Erythroblast (primary cell): Measurements from ENCODE around the gene PCLO.
"Not testable (repeated sequence)": the region's sequence is repeated elsewhere in the genome, so short reads cannot be mapped to it uniquely, and the experiment has no call there.

Source experiments
- DNase-seq, 2 experiments: peaks; one replicate each; lab custom pipeline; 2025; lab: John Stamatoyannopoulos, UW
- GATA1 ChIP-seq: IDR thresholded peaks from 2 replicates; pipeline ENCODE4 v1.6.1; 2011; ENCODE audit warnings: low read depth, mild to moderate bottlenecking, control low read depth, low read length, moderate library complexity
- POLR2A ChIP-seq: IDR thresholded peaks from 2 replicates; pipeline ENCODE4 v1.6.1; 2011; ENCODE audit warnings: mild to moderate bottlenecking, low read length

PCLO gene

GRCh38 chr7:82726038-82726800 lies 436.5 kb downstream of the PCLO start:
- DNase-seq = no peak

GRCh38 chr7:82723411-82723810 lies 439.3 kb downstream of the PCLO start:
- DNase-seq = no peak
- TF ChIP-seq POLR2A (no peak), GATA1 (no peak)

More at GRCh38 chr7:82726038-82726800, 436.5 kb downstream of the PCLO start:
- no peak for TF ChIP-seq POLR2A

DNA sequence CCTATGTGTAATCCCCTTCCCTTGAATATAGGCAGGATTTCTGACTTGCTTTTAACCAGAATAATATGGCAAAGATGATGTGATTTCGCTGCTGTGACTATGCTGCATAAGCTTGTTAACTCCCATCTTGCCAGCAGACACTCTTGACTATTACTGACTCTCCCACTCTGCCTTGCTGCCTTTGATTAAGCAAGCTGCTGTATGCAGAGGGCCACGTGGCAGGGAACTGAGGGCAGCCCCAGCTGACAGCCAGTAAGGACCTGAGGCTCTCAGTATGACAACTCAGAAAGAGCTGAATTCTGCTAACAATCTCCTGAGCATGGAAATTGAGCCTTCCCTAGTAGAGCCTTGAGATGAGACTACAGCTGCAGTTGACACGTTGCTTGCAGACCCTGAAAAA lies 439.7 kb downstream of the PCLO start:
- DNase-seq = no peak
- TF ChIP-seq POLR2A (no peak), GATA1 (no peak)

DNA sequence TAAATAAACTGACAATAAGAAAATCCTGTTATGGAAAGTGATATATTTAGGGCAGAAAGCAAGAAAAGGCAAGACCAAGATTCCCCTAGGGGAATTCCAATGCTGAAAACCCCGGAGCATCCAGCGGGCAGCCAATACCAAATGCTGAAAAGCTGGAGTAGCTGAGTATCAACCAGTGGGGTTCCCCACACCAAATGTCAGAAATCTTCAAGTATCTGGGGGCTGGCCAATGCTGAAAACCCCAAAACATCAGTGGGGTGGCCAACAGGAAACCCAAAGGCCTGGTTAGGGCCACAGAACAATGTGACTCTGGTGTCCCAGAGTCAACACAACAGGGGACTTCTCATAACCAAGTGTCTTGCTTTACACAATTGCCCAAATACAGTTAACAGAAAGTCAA lies 447.3 kb downstream of the PCLO start:
- no peak for TF ChIP-seq GATA1
- TF ChIP-seq POLR2A = no peak
- no peak for DNase-seq

DNA sequence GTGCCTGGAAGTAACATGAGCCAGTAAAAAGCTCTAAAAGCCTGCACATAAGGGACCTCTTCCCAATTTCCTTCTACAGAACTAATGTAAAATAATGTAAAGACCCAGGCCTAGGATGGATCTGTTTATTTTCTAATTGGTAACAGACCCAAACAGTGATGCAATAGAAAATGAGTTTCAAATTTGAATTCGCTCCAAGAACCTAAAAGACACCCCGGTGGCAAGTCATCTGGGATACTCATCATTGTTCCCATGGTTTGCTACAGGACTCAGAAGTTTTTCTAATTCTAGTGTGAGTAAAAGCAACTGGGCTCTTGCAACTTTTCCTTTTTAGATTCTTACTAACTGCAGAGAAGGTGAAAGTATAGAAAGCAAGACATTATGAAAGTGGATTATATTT lies 447.8 kb downstream of the PCLO start:
- TF ChIP-seq GATA1 = no peak
- no peak for TF ChIP-seq POLR2A
- DNase-seq = no peak

DNA sequence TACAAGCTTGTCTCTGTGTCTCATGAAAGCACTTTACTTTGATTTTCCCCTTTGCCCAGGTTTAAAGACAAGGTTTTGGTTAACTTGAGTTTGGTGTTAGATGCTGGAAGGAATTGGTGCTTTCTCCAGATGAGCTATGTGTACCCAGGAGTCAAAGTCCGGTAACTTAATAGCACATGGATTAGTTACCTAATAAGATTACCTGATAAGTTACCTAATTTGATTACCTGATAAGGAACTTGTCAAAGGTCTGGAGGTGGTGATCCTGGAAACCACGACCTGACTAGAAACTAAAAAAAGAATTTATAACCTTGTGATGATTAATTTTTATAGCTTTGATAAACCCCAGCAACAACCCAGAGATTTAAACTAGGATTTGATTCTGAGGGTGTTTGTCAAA lies 449.2 kb downstream of the PCLO start:
- no peak for TF ChIP-seq GATA1
- no peak for TF ChIP-seq POLR2A
- DNase-seq = no peak

GRCh38 chr7:82706344-82706743 lies 456.3 kb downstream of the PCLO start:
- not testable (repeated sequence) for DNase-seq

GRCh38 chr7:82705517-82706260 lies 457.0 kb downstream of the PCLO start:
- TF ChIP-seq POLR2A (no peak), GATA1 (no peak)

GRCh38 chr7:82704121-82704520 lies 458.6 kb downstream of the PCLO start:
- TF ChIP-seq GATA1 = no peak
- no peak for TF ChIP-seq POLR2A
- no peak for DNase-seq

More at GRCh38 chr7:82705517-82706260, 457.0 kb downstream of the PCLO start:
- no peak for DNase-seq
